ENCODE results near the gene TIMP3.
"Not testable (repeated sequence)": the region's sequence is repeated elsewhere in the genome, so short reads cannot be mapped to it uniquely, and the experiment has no call there.

The TIMP3 gene

DNA sequence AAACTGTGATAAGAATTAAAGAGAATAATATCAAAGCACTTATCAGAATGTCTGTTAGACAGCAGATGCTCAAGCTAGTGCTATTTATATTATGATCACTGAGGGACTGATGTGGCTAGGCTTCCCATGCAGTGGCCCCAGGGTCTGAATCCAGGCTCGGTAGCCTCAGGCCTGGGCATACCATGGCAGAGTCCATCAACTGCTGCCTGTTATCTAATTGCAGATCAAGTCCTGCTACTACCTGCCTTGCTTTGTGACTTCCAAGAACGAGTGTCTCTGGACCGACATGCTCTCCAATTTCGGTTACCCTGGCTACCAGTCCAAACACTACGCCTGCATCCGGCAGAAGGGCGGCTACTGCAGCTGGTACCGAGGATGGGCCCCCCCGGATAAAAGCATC is 57.5 kb downstream of the TIMP3 start:
- no peak overlapping the region for H3K27ac ChIP-seq (ENCODE audit: low read depth, low read length)
- H3K4me3 ChIP-seq (ENCODE audit: low read depth, low read length): no peak overlapping the region
- no peaks in the 10 kb centered on the region for H3K27me3 ChIP-seq (ENCODE audit: control insufficient read depth, insufficient read depth, low read length)
- peaks cover 73% of the 10 kb centered on the region for H3K36me3 ChIP-seq (ENCODE audit: control insufficient read depth, insufficient read depth, low read length)
- no peaks in the 10 kb centered on the region for H3K9me3 ChIP-seq (ENCODE audit: control insufficient read depth, insufficient read depth, low read length)
- H3K4me1 ChIP-seq (ENCODE audit: control insufficient read depth, insufficient read depth, low read length): no peaks in the 10 kb centered on the region
- H3K9ac ChIP-seq (ENCODE audit: low read depth, low read length): no peak overlapping the region

DNA sequence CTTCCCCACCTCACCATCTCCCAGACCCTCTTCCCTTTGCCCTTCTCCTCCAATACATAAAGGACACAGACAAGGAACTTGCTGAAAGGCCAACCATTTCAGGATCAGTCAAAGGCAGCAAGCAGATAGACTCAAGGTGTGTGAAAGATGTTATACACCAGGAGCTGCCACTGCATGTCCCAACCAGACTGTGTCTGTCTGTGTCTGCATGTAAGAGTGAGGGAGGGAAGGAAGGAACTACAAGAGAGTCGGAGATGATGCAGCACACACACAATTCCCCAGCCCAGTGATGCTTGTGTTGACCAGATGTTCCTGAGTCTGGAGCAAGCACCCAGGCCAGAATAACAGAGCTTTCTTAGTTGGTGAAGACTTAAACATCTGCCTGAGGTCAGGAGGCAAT is 58.2 kb downstream of the TIMP3 start:
- no peak overlapping the region for H3K27ac ChIP-seq (ENCODE audit: low read depth, low read length)
- H3K36me3 ChIP-seq (ENCODE audit: control insufficient read depth, insufficient read depth, low read length): peaks cover 74% of the 10 kb centered on the region

DNA sequence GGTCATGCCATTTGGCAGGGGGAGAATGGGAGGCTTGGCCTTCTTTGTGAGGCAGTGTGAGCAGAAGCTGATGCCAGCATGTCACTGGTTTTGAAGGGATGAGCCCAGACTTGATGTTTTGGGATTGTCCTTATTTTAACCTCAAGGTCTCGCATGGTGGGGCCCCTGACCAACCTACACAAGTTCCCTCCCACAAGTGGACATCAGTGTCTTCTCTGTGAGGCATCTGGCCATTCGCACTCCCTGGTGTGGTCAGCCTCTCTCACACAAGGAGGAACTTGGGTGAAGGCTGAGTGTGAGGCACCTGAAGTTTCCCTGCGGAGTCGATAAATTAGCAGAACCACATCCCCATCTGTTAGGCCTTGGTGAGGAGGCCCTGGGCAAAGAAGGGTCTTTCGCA is 59.8 kb downstream of the TIMP3 start:
- Histone ChIP-seq H3K36me3 (ENCODE audit: control insufficient read depth, insufficient read depth, low read length) (peaks cover 78% of the 10 kb centered on the region), H3K9ac (ENCODE audit: low read depth, low read length) (no peak overlapping the region), H3K27me3 (ENCODE audit: control insufficient read depth, insufficient read depth, low read length) (no peaks in the 10 kb centered on the region), H3K4me1 (ENCODE audit: control insufficient read depth, insufficient read depth, low read length) (no peaks in the 10 kb centered on the region), H3K27ac (ENCODE audit: low read depth, low read length) (no peak overlapping the region), H3K4me3 (ENCODE audit: low read depth, low read length) (no peak overlapping the region), H3K9me3 (ENCODE audit: control insufficient read depth, insufficient read depth, low read length) (no peaks in the 10 kb centered on the region)

More for the DNA sequence above, 58.2 kb downstream of the TIMP3 start:
- Histone ChIP-seq H3K4me1 (ENCODE audit: control insufficient read depth, insufficient read depth, low read length) (no peaks in the 10 kb centered on the region), H3K9ac (ENCODE audit: low read depth, low read length) (no peak overlapping the region), H3K9me3 (ENCODE audit: control insufficient read depth, insufficient read depth, low read length) (no peaks in the 10 kb centered on the region), H3K4me3 (ENCODE audit: low read depth, low read length) (no peak overlapping the region), H3K27me3 (ENCODE audit: control insufficient read depth, insufficient read depth, low read length) (no peaks in the 10 kb centered on the region)

DNA sequence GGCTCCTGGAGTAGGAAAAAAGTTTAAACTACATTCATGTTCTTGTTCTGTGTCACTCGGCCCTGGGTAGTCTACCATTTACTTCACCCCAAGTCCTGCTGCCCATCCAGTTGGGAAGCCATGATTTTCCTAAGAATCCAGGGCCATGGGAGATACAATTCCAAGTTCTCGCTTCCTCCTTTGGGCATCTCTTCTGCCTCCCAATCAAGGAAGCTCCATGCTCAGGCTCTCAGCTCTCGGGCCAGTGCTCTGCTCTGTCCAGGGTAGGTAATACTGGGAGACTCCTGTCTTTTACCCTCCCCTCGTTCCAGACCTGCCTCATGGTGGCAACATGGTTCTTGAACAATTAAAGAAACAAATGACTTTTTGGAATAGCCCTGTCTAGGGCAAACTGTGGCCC is 60.6 kb downstream of the TIMP3 start:
- Histone ChIP-seq H3K9me3 (ENCODE audit: control insufficient read depth, insufficient read depth, low read length) (no peaks in the 10 kb centered on the region), H3K4me1 (ENCODE audit: control insufficient read depth, insufficient read depth, low read length) (no peaks in the 10 kb centered on the region), H3K4me3 (ENCODE audit: low read depth, low read length) (no peak overlapping the region), H3K27ac (ENCODE audit: low read depth, low read length) (no peak overlapping the region), H3K27me3 (ENCODE audit: control insufficient read depth, insufficient read depth, low read length) (no peaks in the 10 kb centered on the region), H3K9ac (ENCODE audit: low read depth, low read length) (no peak overlapping the region), H3K36me3 (ENCODE audit: control insufficient read depth, insufficient read depth, low read length) (peaks cover 78% of the 10 kb centered on the region)

DNA sequence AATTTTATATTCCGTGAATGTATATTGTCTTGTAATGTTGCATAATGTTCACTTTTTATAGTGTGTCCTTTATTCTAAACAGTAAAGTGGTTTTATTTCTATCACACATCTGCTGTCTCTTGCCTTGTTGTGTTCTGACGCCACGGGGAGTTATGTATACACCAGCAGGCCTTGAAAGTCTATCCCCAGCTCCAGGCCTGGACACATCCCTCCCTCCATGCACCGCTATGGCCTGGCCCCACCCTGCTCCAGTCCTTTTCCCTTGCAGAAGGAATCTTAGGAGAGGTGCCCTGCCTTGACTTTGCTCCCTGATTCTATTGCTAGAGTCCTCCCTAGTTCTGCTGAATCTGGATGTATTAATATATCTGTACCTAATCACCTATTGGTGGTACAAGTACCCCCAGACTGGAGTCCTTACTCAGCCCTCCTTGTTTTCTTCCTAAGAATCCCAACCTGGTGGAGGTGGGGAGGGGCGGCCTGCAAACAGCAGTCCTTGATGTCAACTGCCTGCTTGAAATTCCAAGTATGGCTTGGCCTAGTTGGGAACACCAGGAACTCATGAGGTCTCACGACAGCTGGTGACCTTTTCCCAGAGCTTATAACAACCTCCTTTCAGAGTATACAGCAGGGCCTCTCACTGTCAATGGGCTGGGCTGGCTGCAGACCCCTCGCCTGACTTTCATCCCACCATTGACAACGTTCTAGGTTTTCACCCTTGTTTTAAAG is 61.6 kb downstream of the TIMP3 start:
- H3K4me3 ChIP-seq (ENCODE audit: low read depth, low read length): no peak overlapping the region
- peaks cover 76% of the 10 kb centered on the region for H3K36me3 ChIP-seq (ENCODE audit: control insufficient read depth, insufficient read depth, low read length)
- no peak overlapping the region for H3K27ac ChIP-seq (ENCODE audit: low read depth, low read length)
- H3K9me3 ChIP-seq (ENCODE audit: control insufficient read depth, insufficient read depth, low read length): no peaks in the 10 kb centered on the region
- no peaks in the 10 kb centered on the region for H3K4me1 ChIP-seq (ENCODE audit: control insufficient read depth, insufficient read depth, low read length)
- no peaks in the 10 kb centered on the region for H3K27me3 ChIP-seq (ENCODE audit: control insufficient read depth, insufficient read depth, low read length)
- no peak overlapping the region for H3K9ac ChIP-seq (ENCODE audit: low read depth, low read length)

DNA sequence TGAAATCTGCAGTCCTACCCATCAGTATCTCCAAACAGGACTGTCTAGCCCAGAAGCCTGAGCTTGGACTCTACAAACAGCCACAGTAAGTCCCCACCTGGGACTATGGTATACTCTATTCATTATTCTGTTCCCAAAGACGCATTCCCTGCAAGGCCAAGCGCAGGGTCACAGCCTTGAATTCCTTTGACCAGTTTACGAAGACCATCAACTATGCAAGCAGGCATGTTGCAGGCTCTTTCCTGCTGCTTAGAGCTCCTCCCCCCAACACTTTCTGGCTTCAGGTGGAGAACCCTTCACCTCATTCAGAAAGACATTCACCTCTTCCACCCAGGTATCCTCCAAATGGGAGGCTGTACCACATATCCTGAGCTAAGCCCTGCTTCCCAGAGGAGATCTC is 62.5 kb downstream of the TIMP3 start:
- no peaks in the 10 kb centered on the region for H3K27me3 ChIP-seq (ENCODE audit: control insufficient read depth, insufficient read depth, low read length)
- no peak overlapping the region for H3K4me3 ChIP-seq (ENCODE audit: low read depth, low read length)
- H3K4me1 ChIP-seq (ENCODE audit: control insufficient read depth, insufficient read depth, low read length): no peaks in the 10 kb centered on the region
- peaks cover 82% of the 10 kb centered on the region for H3K36me3 ChIP-seq (ENCODE audit: control insufficient read depth, insufficient read depth, low read length)
- H3K9ac ChIP-seq (ENCODE audit: low read depth, low read length): no peak overlapping the region
- H3K27ac ChIP-seq (ENCODE audit: low read depth, low read length): no peak overlapping the region
- no peaks in the 10 kb centered on the region for H3K9me3 ChIP-seq (ENCODE audit: control insufficient read depth, insufficient read depth, low read length)

DNA sequence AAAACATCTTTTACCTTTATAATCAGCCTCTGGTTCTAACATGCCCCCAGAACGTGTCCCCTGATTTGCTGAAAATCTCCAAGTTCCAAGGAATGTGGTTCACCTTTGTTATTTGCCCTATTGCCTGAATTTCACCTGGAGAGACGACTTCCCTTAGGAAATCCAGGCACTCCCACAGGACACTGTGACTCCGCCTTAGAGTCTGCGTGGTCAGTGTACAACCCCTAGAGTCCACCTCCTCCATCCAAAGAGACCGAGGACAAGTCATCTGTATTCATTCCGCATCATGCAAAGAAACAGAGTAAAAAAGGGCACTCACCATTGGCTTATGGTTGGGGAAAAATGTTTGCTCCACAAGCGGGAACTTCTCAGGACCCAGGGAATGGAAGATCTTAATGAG is 63.1 kb downstream of the TIMP3 start:
- Histone ChIP-seq H3K4me3 (ENCODE audit: low read depth, low read length) (no peak overlapping the region), H3K9me3 (ENCODE audit: control insufficient read depth, insufficient read depth, low read length) (no peaks in the 10 kb centered on the region), H3K4me1 (ENCODE audit: control insufficient read depth, insufficient read depth, low read length) (no peaks in the 10 kb centered on the region), H3K27ac (ENCODE audit: low read depth, low read length) (no peak overlapping the region), H3K27me3 (ENCODE audit: control insufficient read depth, insufficient read depth, low read length) (no peaks in the 10 kb centered on the region), H3K9ac (ENCODE audit: low read depth, low read length) (no peak overlapping the region), H3K36me3 (ENCODE audit: control insufficient read depth, insufficient read depth, low read length) (peaks cover 83% of the 10 kb centered on the region)

DNA sequence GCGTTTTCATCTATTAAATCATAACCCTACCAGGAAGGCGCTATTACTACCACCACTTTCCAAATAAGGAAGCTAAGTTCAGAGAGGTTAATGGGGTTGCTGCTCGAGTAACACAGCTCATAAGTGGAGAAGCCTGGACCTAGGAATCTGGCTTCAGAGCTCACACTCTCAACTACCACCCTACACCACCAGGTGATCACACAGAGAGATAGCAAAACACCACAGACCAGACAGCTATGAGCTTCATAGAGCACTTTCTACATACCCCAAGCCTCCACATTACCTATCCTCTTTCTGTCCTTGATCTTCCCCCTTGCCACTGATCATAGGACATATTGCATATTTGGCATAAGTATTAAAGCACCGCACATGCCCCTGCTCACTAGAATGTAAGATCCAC is 65.4 kb downstream of the TIMP3 start:
- no peak overlapping the region for H3K4me3 ChIP-seq (ENCODE audit: low read depth, low read length)
- H3K9ac ChIP-seq (ENCODE audit: low read depth, low read length): no peak overlapping the region
- no peak overlapping the region for H3K27ac ChIP-seq (ENCODE audit: low read depth, low read length)
- H3K27me3 ChIP-seq (ENCODE audit: control insufficient read depth, insufficient read depth, low read length): no peaks in the 10 kb centered on the region
- H3K4me1 ChIP-seq (ENCODE audit: control insufficient read depth, insufficient read depth, low read length): no peaks in the 10 kb centered on the region
- H3K9me3 ChIP-seq (ENCODE audit: control insufficient read depth, insufficient read depth, low read length): no peaks in the 10 kb centered on the region
- peaks cover 63% of the 10 kb centered on the region for H3K36me3 ChIP-seq (ENCODE audit: control insufficient read depth, insufficient read depth, low read length)

DNA sequence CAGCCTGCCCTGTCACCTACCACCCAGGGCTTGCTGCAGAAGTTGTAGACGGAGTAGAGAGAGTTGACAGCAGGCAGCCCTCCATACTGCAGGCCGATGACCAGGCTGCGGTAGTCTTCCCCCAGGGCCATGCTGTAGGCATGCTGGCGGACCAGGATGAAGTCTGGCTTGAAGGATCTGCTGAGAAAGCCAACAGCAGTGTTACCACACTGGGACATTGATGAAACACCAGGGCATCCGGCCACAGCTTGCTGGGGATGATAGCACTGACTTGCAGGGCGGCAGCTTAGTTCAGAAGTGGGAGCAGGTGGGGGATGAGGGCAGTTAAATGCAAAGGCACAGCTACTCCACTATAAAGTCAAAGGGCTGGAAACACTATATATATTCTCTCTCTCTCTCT is 67.4 kb downstream of the TIMP3 start:
- peaks cover 43% of the 10 kb centered on the region for H3K36me3 ChIP-seq (ENCODE audit: control insufficient read depth, insufficient read depth, low read length)
- H3K27ac ChIP-seq (ENCODE audit: low read depth, low read length): no peak overlapping the region
- H3K4me1 ChIP-seq (ENCODE audit: control insufficient read depth, insufficient read depth, low read length): no peaks in the 10 kb centered on the region
- no peaks in the 10 kb centered on the region for H3K9me3 ChIP-seq (ENCODE audit: control insufficient read depth, insufficient read depth, low read length)
- H3K4me3 ChIP-seq (ENCODE audit: low read depth, low read length): no peak overlapping the region
- no peak overlapping the region for H3K9ac ChIP-seq (ENCODE audit: low read depth, low read length)
- H3K27me3 ChIP-seq (ENCODE audit: control insufficient read depth, insufficient read depth, low read length): no peaks in the 10 kb centered on the region

DNA sequence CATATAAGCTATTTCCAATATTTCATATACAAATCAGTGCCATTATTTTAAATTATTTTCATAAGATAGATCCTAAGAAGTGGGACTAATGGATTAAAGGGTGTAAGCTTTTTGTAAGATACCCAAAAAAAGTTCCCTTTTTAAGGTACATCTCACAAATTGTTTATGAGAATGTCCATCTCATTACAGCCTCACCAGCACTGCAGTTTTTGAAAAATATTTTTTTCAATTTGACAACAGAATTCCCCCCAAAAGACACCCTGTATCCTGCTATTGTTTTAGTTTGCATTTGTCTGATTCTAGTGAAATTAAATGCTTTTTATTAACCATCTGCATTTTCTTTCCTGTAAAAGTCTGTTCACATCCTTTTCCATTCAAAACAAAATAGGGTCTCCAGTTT is 69.0 kb downstream of the TIMP3 start:
- Histone ChIP-seq H3K4me1 (ENCODE audit: control insufficient read depth, insufficient read depth, low read length) (no peaks in the 10 kb centered on the region), H3K9me3 (ENCODE audit: control insufficient read depth, insufficient read depth, low read length) (no peaks in the 10 kb centered on the region), H3K4me3 (ENCODE audit: low read depth, low read length) (no peak overlapping the region), H3K27me3 (ENCODE audit: control insufficient read depth, insufficient read depth, low read length) (no peaks in the 10 kb centered on the region), H3K27ac (ENCODE audit: low read depth, low read length) (no peak overlapping the region), H3K36me3 (ENCODE audit: control insufficient read depth, insufficient read depth, low read length) (peaks cover 36% of the 10 kb centered on the region), H3K9ac (ENCODE audit: low read depth, low read length) (no peak overlapping the region)

DNA sequence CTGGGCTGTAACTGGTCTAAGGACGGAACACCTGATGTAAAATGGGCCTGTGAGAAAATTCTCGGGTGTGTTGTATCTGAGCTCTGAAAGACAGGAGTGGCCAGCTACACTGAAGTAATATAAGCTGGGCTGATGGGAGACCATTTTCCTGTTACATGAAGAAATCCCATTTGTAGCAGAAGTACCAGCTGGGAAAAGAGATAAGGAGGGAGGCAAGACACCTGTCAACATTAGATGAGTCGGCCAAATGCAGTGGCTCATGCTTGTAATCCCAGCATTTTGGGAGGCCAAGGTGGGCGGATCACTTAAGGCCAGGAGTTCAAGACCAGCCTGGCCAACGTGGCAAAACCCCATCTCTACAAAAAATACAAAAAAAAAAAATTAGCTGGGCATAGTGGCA is 72.1 kb downstream of the TIMP3 start:
- H3K4me3 ChIP-seq (ENCODE audit: low read depth, low read length); H3K4me1 ChIP-seq (ENCODE audit: control insufficient read depth, insufficient read depth, low read length); H3K27ac ChIP-seq (ENCODE audit: low read depth, low read length); H3K9ac ChIP-seq (ENCODE audit: low read depth, low read length); H3K27me3 ChIP-seq (ENCODE audit: control insufficient read depth, insufficient read depth, low read length); H3K9me3 ChIP-seq (ENCODE audit: control insufficient read depth, insufficient read depth, low read length): not testable (repeated sequence)
- peaks cover 14% of the 10 kb centered on the region for H3K36me3 ChIP-seq (ENCODE audit: control insufficient read depth, insufficient read depth, low read length)

Data from HUES48 (cell line).